IMR-90 (cell line): ENCODE results near the gene ISCA1. TPM values are rescaled to one million over a fixed set of nuclear protein-coding genes. Genes with fewer than 3 reads are reported as not detected.

Experiments
- ATAC-seq: fragments of 200-7000 bp; cut with Tn5 transposase; 2 replicates; pipeline ENCODE4 v1.9.1; 2020; ENCODE audit warnings: low read depth, mild to moderate bottlenecking, moderate library complexity
- BruUV-seq: library from RNA; stranded (reverse); fragments of 400-500 nt; replicated peaks from 2 replicates; lab custom pipeline; 2021; lab: Mats Ljungman, UMichigan
- CTCF ChIA-PET: fragments of 300-600 bp; formaldehyde crosslinking; extraction: SDS; loops from one replicate; lab custom pipeline; 2021; ENCODE audit warnings: antibody characterized with exemption; lab: Yijun Ruan, JAX
- POLR2A ChIA-PET: fragments of 300-600 bp; sonication (Branson Sonifier 250); formaldehyde crosslinking; loops from one replicate; lab custom pipeline; 2022; ENCODE audit warnings: antibody characterized with exemption; ENCODE audit not compliant: unreplicated experiment; lab: Charles Lee
- DNase-seq: peaks from one replicate; pipeline ENCODE4 v3.0.0; 2013
- H2AFZ ChIP-seq: replicated peaks from 2 replicates; pipeline ENCODE3; 2013; ENCODE audit warnings: low read length, mild to moderate bottlenecking; ENCODE audit not compliant: poor library complexity
- H2AK5ac ChIP-seq: 2 replicates; pipeline ENCODE4 v1.6.1; 2013; ENCODE audit warnings: low read depth, low read length, inconsistent platforms
- H2AK9ac ChIP-seq: replicated peaks from 2 replicates; pipeline ENCODE3; 2013; ENCODE audit warnings: mild to moderate bottlenecking, low read depth, low read length, moderate library complexity; ENCODE audit not compliant: poor library complexity
- H2BK120ac ChIP-seq: 2 replicates; pipeline ENCODE4 v1.6.1; 2013; ENCODE audit warnings: low read depth, low read length, inconsistent platforms
- H2BK15ac ChIP-seq: 3 replicates; pipeline ENCODE4 v1.6.1; 2013; ENCODE audit warnings: low read depth, low read length, inconsistent platforms
- H2BK20ac ChIP-seq: 2 replicates; pipeline ENCODE4 v1.6.1; 2013; ENCODE audit warnings: low read depth, mild to moderate bottlenecking, inconsistent platforms, low read length, moderate library complexity
- H2BK5ac ChIP-seq: 2 replicates; pipeline ENCODE4 v1.6.1; 2013; ENCODE audit warnings: mild to moderate bottlenecking, low read depth, low read length, inconsistent platforms; ENCODE audit not compliant: poor library complexity, severe bottlenecking
- H3K14ac ChIP-seq: replicated peaks from 2 replicates; pipeline ENCODE4 v1.6.1; 2013; ENCODE audit warnings: low read depth, low read length, inconsistent platforms
- H3K18ac ChIP-seq: 2 replicates; pipeline ENCODE4 v1.6.1; 2013; ENCODE audit warnings: low read depth, low read length, control low read depth
- H3K23ac ChIP-seq: 2 replicates; pipeline ENCODE4 v1.6.1; 2013; ENCODE audit warnings: low read depth, low read length, inconsistent platforms
- H3K27ac ChIP-seq: 2 replicates; pipeline ENCODE4 v1.5.1; 2013; ENCODE audit warnings: mild to moderate bottlenecking, control low read depth, low read length; ENCODE audit not compliant: insufficient read depth
- H3K27me3 ChIP-seq: 2 replicates; pipeline ENCODE4 v1.6.1; 2013; ENCODE audit warnings: low read length; ENCODE audit not compliant: control insufficient read depth, insufficient read depth
- H3K36me3 ChIP-seq: 2 replicates; pipeline ENCODE4 v1.6.1; 2013; ENCODE audit warnings: low read length, mixed read lengths; ENCODE audit not compliant: control insufficient read depth, insufficient read depth
- H3K4ac ChIP-seq: 2 replicates; pipeline ENCODE4 v1.6.1; 2013; ENCODE audit warnings: low read depth, low read length, inconsistent platforms
- H3K4me1 ChIP-seq: 2 replicates; pipeline ENCODE4 v1.6.1; 2013; ENCODE audit warnings: low read length, mixed read lengths; ENCODE audit not compliant: control insufficient read depth, insufficient read depth
- H3K4me2 ChIP-seq: 2 replicates; pipeline ENCODE4 v1.6.1; 2013; ENCODE audit warnings: low read depth, mild to moderate bottlenecking, control low read depth, low read length, moderate library complexity
- H3K4me3 ChIP-seq: 2 replicates; pipeline ENCODE4 v1.5.1; 2013; ENCODE audit warnings: low read depth, mild to moderate bottlenecking, control low read depth, low read length, moderate library complexity; ENCODE audit not compliant: insufficient read depth
- H3K56ac ChIP-seq: 2 replicates; pipeline ENCODE4 v1.6.1; 2013; ENCODE audit warnings: low read length, inconsistent platforms; ENCODE audit not compliant: insufficient read depth; ENCODE audit errors: extremely low read depth
- H3K79me1 ChIP-seq, 2 experiments: 2 replicates each; pipeline ENCODE4 v1.6.1; 2013; ENCODE audit warnings: low read length in 2 of 2, inconsistent platforms in 1 of 2, low read depth in 1 of 2
- H3K9ac ChIP-seq: 2 replicates; pipeline ENCODE4 v1.6.1; 2013; ENCODE audit warnings: low read depth, low read length, control low read depth
- H3K9me1 ChIP-seq: 2 replicates; pipeline ENCODE4 v1.6.1; 2013; ENCODE audit warnings: low read length, inconsistent platforms; ENCODE audit not compliant: insufficient read depth
- H3K9me3 ChIP-seq: 2 replicates; pipeline ENCODE4 v1.6.1; 2013; ENCODE audit warnings: low read length; ENCODE audit not compliant: control insufficient read depth, insufficient read depth
- H4K20me1 ChIP-seq: 2 replicates; pipeline ENCODE4 v1.6.1; 2013; ENCODE audit warnings: low read length, inconsistent platforms; ENCODE audit not compliant: insufficient read depth
- H4K5ac ChIP-seq: 2 replicates; pipeline ENCODE4 v1.6.1; 2013; ENCODE audit warnings: mild to moderate bottlenecking, low read depth, low read length, control low read depth
- H4K8ac ChIP-seq, 2 experiments: 2 replicates each; pipeline ENCODE4 v1.6.1; 2013; ENCODE audit warnings: low read depth in 2 of 2, low read length in 2 of 2, control low read depth in 1 of 2, inconsistent platforms in 1 of 2
- H4K91ac ChIP-seq: 2 replicates; pipeline ENCODE4 v1.6.1; 2013; ENCODE audit warnings: low read depth, low read length, inconsistent platforms; ENCODE audit not compliant: insufficient read depth
- CEBPB ChIP-seq: IDR thresholded peaks from 2 replicates; pipeline ENCODE4 v1.6.1; 2012; ENCODE audit warnings: low read depth, low read length, improper control_type of control experiment
- CHD1 ChIP-seq: IDR thresholded peaks from 2 replicates; pipeline ENCODE4 v1.6.1; 2012; ENCODE audit warnings: low read depth, low read length, improper control_type of control experiment
- FOS ChIP-seq: fragments of 150-350 bp; IDR thresholded peaks from 2 replicates; pipeline ENCODE4 v1.6.1; 2016; ENCODE audit warnings: low read depth, low read length
- MAFK ChIP-seq: IDR thresholded peaks from 2 replicates; pipeline ENCODE4 v1.6.1; 2012; ENCODE audit warnings: low read depth, low read length, improper control_type of control experiment
- MAZ ChIP-seq: IDR thresholded peaks from 2 replicates; pipeline ENCODE4 v1.6.1; 2012; ENCODE audit warnings: low read depth, mild to moderate bottlenecking, low read length, improper control_type of control experiment, moderate library complexity, borderline replicate concordance
- MXI1 ChIP-seq: IDR thresholded peaks from 2 replicates; pipeline ENCODE4 v1.6.1; 2012; ENCODE audit warnings: low read depth, mild to moderate bottlenecking, low read length, moderate library complexity, borderline replicate concordance
- NFE2L2 ChIP-seq: fragments of 150-350 bp; IDR thresholded peaks from 2 replicates; pipeline ENCODE4 v1.6.1; 2016; ENCODE audit warnings: low read depth, mild to moderate bottlenecking, low read length
- POLR2A ChIP-seq: IDR thresholded peaks from 2 replicates; pipeline ENCODE4 v1.6.1; 2012; ENCODE audit warnings: mild to moderate bottlenecking, low read depth, low read length
- RAD21 ChIP-seq: IDR thresholded peaks from 2 replicates; pipeline ENCODE4 v1.6.1; 2012; ENCODE audit warnings: low read length, improper control_type of control experiment
- RCOR1 ChIP-seq: IDR thresholded peaks from 2 replicates; pipeline ENCODE4 v1.6.1; 2012; ENCODE audit warnings: mild to moderate bottlenecking, low read length, improper control_type of control experiment; ENCODE audit not compliant: insufficient replicate concordance
- SMC3 ChIP-seq: fragments of 150-350 bp; IDR thresholded peaks from 2 replicates; pipeline ENCODE4 v1.6.1; 2016; ENCODE audit warnings: low read depth, mild to moderate bottlenecking, antibody characterized with exemption, low read length, moderate library complexity
- USF2 ChIP-seq: fragments of 150-350 bp; IDR thresholded peaks from 2 replicates; pipeline ENCODE4 v1.6.1; 2017; ENCODE audit warnings: mild to moderate bottlenecking, antibody characterized with exemption, low read length, low read depth
- WGBS, 2 experiments: methylation state at CpG; one replicate each; pipeline versions ENCODE4 v1.1.5 to v1.1.7; 2013; ENCODE audit warnings: missing lambda C conversion rate in 2 of 2; ENCODE audit not compliant: insufficient read length in 1 of 2; ENCODE audit errors: extremely low coverage in 2 of 2; 5-methylcytosine and 5-hydroxymethylcytosine counted together
- dilution Hi-C: fragments of 300-500 bp; cut with HindIII; formaldehyde crosslinking; loops from one replicate; pipeline ENCODE4 v1.14.3; 2018; ENCODE audit warnings: low sequenced_read_pairs; ENCODE audit not compliant: unreplicated experiment
- in situ Hi-C: fragments of 300-500 bp; cut with MboI; formaldehyde crosslinking; loops from 3 replicates; pipeline ENCODE4 v1.14.3; 2019; ENCODE audit warnings: low sequenced_read_pairs, inconsistent platforms, mixed read lengths
- intact Hi-C: fragments of 100-400 bp; cut with micrococcal nuclease; formaldehyde crosslinking; loops from 2 replicates; pipeline ENCODE4 v1.10.0; 2022
- polyA plus RNA-seq, 3 experiments: library from polyadenylated mRNA; depleted of rRNA; stranded (reverse); fragments of >200 nt; gene quantifications; 2 replicates each; pipeline ENCODE4 v1.2.3, GENCODE V29; 2012; ENCODE audit warnings: low replicate concordance in 1 of 3
- total RNA-seq: library from RNA; depleted of rRNA; stranded (reverse); fragments of >200 nt; gene quantifications from 2 replicates; pipeline ENCODE4 v1.2.3, GENCODE V29; 2012
- TF ChIP-seq, protein P1 (sequence below): conservative IDR thresholded peaks from 2 replicates; pipeline ENCODE4 v1.5.1; 2012; ENCODE audit warnings: mild to moderate bottlenecking, low read depth, low read length, improper control_type of control experiment
- TF ChIP-seq, protein P2 (sequence below): fragments of 150-350 bp; IDR thresholded peaks from 2 replicates; pipeline ENCODE4 v1.6.1; 2016; ENCODE audit warnings: low read depth, mild to moderate bottlenecking, low read length, moderate library complexity, borderline replicate concordance

Gene ISCA1
- total and polyA plus RNA-seq, 2 of the 4 experiments (the other 2 are of a cell fraction), result 14.7 to 15.1 TPM

DNA sequence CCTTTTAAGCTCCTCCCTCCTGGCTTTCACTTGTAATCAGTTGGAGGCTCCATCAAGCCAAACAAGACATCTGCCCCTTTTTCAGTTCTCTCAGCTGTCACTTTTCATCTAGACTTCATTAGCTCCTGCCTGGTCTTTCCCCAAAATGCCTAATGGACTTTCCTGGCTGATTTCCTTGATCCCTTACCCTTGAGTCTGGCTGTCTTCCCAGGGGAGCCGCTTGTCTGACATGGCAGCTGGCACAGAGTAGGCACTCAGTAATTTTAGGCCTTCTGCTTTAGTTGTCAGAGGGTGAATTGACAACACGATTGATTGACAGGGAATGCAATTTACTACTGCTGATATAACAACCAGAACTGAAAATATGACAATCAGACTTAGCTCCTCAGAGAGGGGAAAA lies 24.9 kb downstream of the ISCA1 start:
- POLR2A ChIA-PET, result interaction anchor here (0.7 kb wide), 1 partner anchor 14 kb away, joined by 12 read pairs; no protein-coding TSS in a partner anchor
- H2AK9ac ChIP-seq, result no peak overlapping the region
- no peaks in the 10 kb centered on the region for H3K27me3 ChIP-seq
- H3K27ac ChIP-seq, result no peak overlapping the region
- peaks cover 2% of the 10 kb centered on the region for H3K36me3 ChIP-seq
- no peak overlapping the region for H2BK20ac ChIP-seq
- in situ Hi-C loops, result no loop called here
- H3K56ac ChIP-seq, result no peak overlapping the region
- no peak overlapping the region for H2AFZ ChIP-seq
- no peak overlapping the region for H4K8ac ChIP-seq
- intact Hi-C loops, result no loop called here
- no peaks in the 10 kb centered on the region for H3K9me3 ChIP-seq
- WGBS, 2 experiments, result no CpG with 5 or more reads among the region's 2 CpGs
- H3K14ac ChIP-seq, result no peak overlapping the region
- no peak overlapping the region for H2BK5ac ChIP-seq
- dilution Hi-C loops, result no loop called here
- H2BK15ac ChIP-seq, result no peak overlapping the region
- DNase-seq (no peak), ATAC-seq (no peak)
- peaks cover 7% of the 10 kb centered on the region; the same call in 1 of the 2 replicates for H3K9me1 ChIP-seq
- TF ChIP-seq CEBPB, result no peak
- no peak for TF ChIP-seq MAFK
- TF ChIP-seq USF2, result no peak
- TF ChIP-seq FOS, result no peak
- TF ChIP-seq RCOR1, result no peak
- no peak for TF ChIP-seq NFE2L2
- no peak for TF ChIP-seq RAD21
- no peak for TF ChIP-seq CHD1
- TF ChIP-seq POLR2A, result no peak
- no peak for TF ChIP-seq MXI1
- TF ChIP-seq SMC3, result no peak
- TF ChIP-seq, protein P1, sequence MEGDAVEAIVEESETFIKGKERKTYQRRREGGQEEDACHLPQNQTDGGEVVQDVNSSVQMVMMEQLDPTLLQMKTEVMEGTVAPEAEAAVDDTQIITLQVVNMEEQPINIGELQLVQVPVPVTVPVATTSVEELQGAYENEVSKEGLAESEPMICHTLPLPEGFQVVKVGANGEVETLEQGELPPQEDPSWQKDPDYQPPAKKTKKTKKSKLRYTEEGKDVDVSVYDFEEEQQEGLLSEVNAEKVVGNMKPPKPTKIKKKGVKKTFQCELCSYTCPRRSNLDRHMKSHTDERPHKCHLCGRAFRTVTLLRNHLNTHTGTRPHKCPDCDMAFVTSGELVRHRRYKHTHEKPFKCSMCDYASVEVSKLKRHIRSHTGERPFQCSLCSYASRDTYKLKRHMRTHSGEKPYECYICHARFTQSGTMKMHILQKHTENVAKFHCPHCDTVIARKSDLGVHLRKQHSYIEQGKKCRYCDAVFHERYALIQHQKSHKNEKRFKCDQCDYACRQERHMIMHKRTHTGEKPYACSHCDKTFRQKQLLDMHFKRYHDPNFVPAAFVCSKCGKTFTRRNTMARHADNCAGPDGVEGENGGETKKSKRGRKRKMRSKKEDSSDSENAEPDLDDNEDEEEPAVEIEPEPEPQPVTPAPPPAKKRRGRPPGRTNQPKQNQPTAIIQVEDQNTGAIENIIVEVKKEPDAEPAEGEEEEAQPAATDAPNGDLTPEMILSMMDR, result no peak
- TF ChIP-seq, protein P2, sequence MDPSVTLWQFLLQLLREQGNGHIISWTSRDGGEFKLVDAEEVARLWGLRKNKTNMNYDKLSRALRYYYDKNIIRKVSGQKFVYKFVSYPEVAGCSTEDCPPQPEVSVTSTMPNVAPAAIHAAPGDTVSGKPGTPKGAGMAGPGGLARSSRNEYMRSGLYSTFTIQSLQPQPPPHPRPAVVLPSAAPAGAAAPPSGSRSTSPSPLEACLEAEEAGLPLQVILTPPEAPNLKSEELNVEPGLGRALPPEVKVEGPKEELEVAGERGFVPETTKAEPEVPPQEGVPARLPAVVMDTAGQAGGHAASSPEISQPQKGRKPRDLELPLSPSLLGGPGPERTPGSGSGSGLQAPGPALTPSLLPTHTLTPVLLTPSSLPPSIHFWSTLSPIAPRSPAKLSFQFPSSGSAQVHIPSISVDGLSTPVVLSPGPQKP, result no peak
- no peak for TF ChIP-seq MAZ
- H4K20me1 ChIP-seq, result no peaks in the 10 kb centered on the region
- no peak overlapping the region for H4K5ac ChIP-seq
- H3K4me2 ChIP-seq, result no peak overlapping the region
- BruUV-seq, result no TSS peak
- H3K18ac ChIP-seq, result no peak overlapping the region
- H3K4me3 ChIP-seq, result no peak overlapping the region
- no peaks in the 10 kb centered on the region; a peak in 1 of 4 replicates for H3K79me1 ChIP-seq
- no peak overlapping the region for H2AK5ac ChIP-seq
- no peak overlapping the region for H3K23ac ChIP-seq
- H3K4me1 ChIP-seq, result no peaks in the 10 kb centered on the region
- CTCF ChIA-PET, result interaction anchor here (0.7 to 1.2 kb wide), 2 partner anchors 9 to 55 kb away, joined by 3 to 4 read pairs; no protein-coding TSS in a partner anchor
- no peak overlapping the region for H2BK120ac ChIP-seq
- no peak overlapping the region for H3K9ac ChIP-seq
- H3K4ac ChIP-seq, result no peak overlapping the region
- H4K91ac ChIP-seq, result no peak overlapping the region
